ENCODE measurements around the gene ERMP1. TPM values are rescaled to one million over a fixed set of nuclear protein-coding genes. Genes with fewer than 3 reads are reported as not detected.
"Not testable (repeated sequence)": the region's sequence is repeated elsewhere in the genome, so short reads cannot be mapped to it uniquely, and the experiment has no call there.

The ERMP1 gene
- polyA plus RNA-seq, 4 donors = 13.4 to 57.5 (median 53.1) TPM

GRCh38 chr9:5786370-5787127 is 46.4 kb downstream of the ERMP1 start:
- DNase-seq (ENCODE audit: low read depth in 4 of 4, low spot score in 3 of 4) = no peak

DNA sequence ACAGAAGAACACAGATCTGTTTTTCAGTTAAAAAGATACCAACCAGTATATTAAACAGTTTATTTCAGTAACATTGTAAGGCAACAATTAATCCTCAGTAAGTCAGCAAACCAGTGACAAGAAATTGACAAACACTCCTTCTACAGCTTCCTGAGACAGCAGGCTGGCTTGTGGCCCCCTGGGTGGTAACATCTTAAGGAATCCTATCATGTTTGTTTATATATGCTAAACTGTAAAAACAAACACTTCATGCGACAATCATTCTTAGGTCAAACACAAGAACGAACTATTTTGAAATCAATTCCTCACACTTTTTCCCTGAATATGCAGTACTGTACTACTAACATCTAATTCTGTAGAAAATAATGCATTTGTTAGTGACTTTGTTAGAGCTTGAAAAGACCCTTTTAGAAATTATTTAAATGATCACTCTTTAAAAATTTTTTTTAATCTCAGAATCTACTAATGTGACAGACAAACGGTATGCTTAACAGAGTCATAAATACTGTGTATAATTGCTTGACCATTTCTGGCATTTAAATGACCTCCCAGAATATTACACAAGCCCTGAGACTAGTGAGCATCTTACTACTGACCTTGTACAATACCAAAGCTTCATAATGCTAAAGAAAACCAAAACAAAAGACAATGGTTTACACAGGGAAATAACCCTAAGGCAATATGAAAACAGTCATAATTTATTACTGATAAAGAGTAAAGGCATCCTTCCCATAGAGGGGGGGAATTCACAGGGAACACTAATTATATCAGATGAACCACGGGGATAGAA is 48.2 kb downstream of the ERMP1 start:
- no peak for DNase-seq (ENCODE audit: low read depth in 4 of 4, low spot score in 3 of 4)

DNA sequence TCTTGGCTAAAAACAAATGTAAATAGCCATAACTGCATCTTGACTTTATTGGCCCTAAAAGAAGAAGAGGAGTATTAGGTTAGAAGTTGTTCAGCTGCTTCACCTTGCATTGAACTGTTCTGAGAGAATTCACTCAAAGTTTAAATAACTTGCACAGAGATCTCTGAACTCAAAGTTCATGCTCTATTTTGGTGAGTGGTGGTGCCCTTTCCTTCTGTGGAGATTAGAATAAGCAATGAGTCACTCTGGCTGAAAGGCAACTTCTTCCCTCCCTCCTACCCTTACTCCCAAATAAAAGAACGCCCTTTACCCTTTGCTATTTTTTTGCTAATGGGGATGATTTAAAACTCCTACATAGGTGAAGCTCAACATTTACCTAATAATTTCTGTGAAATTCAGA is 48.9 kb downstream of the ERMP1 start:
- DNase-seq (ENCODE audit: low read depth in 4 of 4, low spot score in 3 of 4) = no peak

DNA sequence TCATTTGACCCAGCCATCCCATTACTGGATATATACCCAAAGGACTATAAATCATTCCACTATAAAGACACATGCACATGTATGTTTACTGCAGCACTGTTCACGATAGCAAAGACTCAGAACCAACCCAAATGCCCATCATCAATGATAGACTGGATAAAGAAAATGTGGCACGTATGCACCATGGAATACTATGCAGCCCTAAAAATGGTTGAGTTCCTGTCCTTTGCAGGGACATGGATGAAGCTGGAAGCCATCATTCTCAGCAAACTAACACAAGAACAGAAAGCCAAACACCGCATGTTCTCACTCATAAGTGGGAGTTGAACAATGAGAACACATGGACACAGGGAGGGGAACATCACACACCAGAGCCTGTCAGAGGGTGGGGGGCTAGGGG is 49.5 kb downstream of the ERMP1 start:
- DNase-seq (ENCODE audit: low read depth in 4 of 4, low spot score in 3 of 4) = not testable (repeated sequence)

GRCh38 chr9:5779705-5780218 is 53.2 kb downstream of the ERMP1 start:
- not testable (repeated sequence) for DNase-seq (ENCODE audit: low read depth in 4 of 4, low spot score in 3 of 4)

- no peak for DNase-seq (ENCODE audit: low read depth in 4 of 4, low spot score in 3 of 4)
Measured at GRCh38 chr9:5778805-5779204, 54.1 kb downstream of the ERMP1 start.

- no peak for DNase-seq (ENCODE audit: low read depth in 4 of 4, low spot score in 3 of 4)
Measured at GRCh38 chr9:5773324-5773999, 59.5 kb downstream of the ERMP1 start.

DNA sequence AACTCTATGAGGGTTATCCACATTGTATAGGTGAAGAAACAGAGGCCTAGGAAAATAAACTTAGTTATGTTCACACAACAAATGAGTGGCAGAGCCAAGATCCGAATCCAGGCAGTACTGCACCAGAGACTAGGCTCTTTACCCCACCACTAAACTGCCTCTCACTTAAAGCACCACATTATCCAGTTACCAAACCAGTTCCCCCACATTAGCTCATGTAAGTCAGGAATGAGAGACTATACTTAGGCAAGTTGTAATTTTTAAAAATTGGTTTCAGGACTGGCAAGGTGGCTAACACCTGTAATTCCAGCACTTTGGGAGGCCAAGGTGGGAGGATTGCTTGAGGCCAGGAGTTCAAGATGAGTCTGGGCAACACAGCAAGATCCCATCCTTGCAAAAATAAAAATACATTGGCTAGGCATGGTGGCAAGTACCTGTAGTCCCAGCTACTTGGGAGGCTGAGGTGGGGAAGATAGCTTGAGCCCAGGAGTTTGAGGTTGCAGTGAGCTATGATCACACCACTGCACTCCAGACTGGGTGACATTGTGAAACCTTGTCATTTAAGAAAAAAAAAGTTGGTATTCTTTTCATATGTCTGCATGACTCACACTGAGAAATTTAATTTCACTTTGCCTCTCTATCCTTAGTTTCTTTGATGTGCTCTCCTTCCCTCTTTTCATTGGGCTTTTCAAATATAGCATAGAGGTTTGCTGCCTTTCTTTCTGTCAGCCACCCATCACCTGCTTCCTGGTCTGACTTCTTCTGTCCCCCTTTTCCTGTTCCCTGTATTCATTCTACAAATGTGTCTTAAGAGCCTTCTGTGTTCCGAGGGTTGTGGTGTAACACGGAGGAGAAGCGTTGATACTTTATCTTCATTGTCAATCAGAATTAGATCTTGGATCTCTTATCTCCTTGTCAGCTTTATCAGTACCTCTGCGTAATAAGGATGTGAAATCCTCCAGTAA is 64.7 kb downstream of the ERMP1 start:
- DNase-seq (ENCODE audit: low read depth in 4 of 4, low spot score in 3 of 4) = no peak

DNA sequence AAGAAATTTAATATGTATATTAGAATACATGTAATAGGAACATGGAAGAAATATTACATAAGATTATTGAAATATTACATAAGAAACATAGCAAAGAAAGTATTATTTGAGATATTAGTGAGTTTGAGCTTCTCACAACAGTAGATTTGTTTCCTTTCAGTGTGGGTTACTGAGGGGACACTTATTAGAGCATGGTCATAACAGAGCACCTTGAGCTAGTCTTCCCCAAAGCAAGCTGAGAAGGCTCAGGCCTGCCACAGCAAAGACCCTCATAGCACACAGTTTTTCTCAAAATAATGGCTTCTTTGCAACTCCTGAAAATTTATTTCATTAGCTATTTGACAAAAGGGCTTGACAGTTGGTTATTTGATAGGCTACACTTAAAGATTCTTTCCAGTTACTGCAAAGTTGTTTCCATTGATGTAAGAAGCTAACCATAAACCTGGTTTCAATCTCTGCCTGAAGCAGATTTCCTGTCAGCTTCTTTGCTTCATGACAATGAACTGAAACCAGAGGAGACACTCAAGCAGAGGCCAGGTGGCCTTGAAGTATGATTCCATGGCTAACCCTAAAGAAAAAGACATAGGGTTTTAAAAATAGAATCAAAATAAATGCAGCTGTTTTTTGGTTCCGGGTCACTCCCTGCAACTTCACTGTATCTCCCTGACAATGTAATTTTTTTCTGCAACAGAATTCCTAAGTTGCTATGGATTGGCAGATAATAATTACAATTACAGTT is 68.6 kb downstream of the ERMP1 start:
- DNase-seq (ENCODE audit: low read depth in 4 of 4, low spot score in 3 of 4) = no peak

GRCh38 chr9:5762421-5762820 is 70.5 kb downstream of the ERMP1 start:
- DNase-seq (ENCODE audit: low read depth in 4 of 4, low spot score in 3 of 4) = no peak

GRCh38 chr9:5760338-5760737 is 72.6 kb downstream of the ERMP1 start:
- DNase-seq (ENCODE audit: low read depth in 4 of 4, low spot score in 3 of 4) = no peak

GRCh38 chr9:5756633-5757032 is 76.3 kb downstream of the ERMP1 start:
- DNase-seq (ENCODE audit: low read depth in 4 of 4, low spot score in 3 of 4) = no peak

GRCh38 chr9:5750569-5750968 is 82.3 kb downstream of the ERMP1 start:
- DNase-seq (ENCODE audit: low read depth in 4 of 4, low spot score in 3 of 4) = no peak

DNA sequence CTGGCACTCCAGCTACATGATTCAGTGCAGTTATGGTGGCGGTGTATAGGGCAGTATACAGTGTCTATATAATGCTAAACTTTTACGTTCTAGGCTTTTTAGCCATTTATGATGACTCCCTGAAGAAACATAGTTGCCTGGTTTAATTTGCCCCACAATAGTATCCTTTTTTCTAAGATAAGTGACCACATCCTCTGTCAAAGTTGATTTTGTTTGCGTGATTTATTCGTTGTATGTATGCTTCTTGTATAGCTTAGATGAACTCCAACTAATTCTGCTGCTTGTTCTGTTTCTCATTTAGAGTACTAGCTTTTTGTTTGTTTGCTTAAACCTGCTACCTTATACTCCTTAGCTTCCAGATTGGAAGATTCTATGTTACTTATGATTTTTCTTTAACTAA is 83.6 kb downstream of the ERMP1 start:
- no peak for DNase-seq (ENCODE audit: low read depth in 4 of 4, low spot score in 3 of 4)

GRCh38 chr9:5748438-5748837 is 84.5 kb downstream of the ERMP1 start:
- no peak for DNase-seq (ENCODE audit: low read depth in 4 of 4, low spot score in 3 of 4)

DNA sequence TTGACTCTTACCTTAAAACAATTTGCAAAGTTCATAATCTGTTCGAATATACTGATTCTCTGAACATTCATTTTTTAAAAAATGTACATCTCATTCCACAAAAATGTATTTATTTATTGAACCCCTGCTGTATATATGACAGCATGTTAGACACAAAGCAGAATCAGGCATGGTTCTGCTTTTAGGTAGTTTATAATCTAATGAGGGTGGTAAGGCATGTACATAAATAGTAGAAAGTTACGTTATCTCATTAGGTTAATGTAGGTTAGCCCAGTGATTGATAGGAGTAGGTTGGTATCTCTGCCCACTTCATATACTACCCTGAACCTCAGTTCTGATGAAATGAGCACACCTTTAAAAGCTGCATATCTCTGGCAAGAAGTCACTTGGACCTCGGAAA is 89.8 kb downstream of the ERMP1 start:
- DNase-seq (ENCODE audit: low read depth in 4 of 4, low spot score in 3 of 4) = no peak

DNA sequence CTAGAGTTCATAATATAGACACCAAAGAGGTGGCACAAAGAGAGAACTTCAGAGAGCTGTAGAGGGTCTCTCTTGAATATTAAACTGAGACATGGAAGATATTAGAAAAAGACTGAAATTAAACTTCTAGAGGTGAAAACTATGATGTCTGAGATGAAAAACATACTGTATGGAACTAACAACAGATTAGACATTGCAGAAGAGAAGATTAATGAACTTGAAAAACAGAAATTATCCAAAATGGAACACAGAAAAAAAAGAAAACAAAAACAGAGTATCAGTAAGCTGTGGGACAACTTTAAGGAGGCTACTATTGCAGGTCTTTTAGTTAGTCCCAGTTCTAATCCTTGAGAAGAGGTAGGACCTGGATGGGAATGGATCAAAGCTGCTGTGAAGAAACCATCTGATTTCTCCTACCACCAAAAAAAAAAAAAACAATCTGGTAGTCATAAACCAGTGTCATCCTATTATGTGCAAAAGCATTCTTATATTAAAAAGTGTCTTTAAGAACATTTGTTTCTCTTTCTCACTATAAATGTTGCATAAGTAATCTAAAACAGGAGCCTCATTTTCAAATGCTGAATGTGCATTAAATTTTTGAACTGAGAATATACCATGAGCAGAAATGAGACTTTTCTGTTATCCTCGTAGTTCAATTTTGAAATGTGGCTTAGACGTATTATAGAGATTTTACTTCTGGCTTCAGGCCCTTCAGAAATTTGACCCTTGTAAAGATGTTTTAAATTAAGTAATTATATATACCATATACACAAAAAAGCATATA is 96.2 kb downstream of the ERMP1 start:
- no peak for DNase-seq (ENCODE audit: low read depth in 4 of 4, low spot score in 3 of 4)

- DNase-seq (ENCODE audit: low read depth in 4 of 4, low spot score in 3 of 4) = no peak
Measured at GRCh38 chr9:5735072-5735471, 97.8 kb downstream of the ERMP1 start.

Measured in left renal pelvis (tissue), 4 donors.